ENCODE results near the gene CAMK2A. TPM values are rescaled to one million over a fixed set of nuclear protein-coding genes. Genes with fewer than 3 reads are reported as not detected.

Gene CAMK2A
- total and polyA plus RNA-seq, 4 donors, result 0.31 to 2.7 (median 1.0) TPM

- Histone ChIP-seq H3K4me3 (no peak overlapping the region), H3K4me1 (ENCODE audit: control insufficient read depth in 5 of 5, insufficient read depth in 5 of 5, low read length in 5 of 5) (peaks cover 0 to 60% (median 9%) of the 10 kb centered on the region in 5 donors), H3K9ac (ENCODE audit: insufficient read depth in 1 of 2, low read length in 2 of 2) (no peak overlapping the region), H3K27ac (ENCODE audit: low read depth in 1 of 2, low read length in 1 of 2) (peak overlapping the region in 1 of 2 donors; percentile 10), H3K9me3 (ENCODE audit: control insufficient read depth in 4 of 4, insufficient read depth in 3 of 4, low read length in 3 of 4) (no peaks in the 10 kb centered on the region), H3K36me3 (ENCODE audit: control insufficient read depth in 4 of 4, insufficient read depth in 4 of 4, low read length in 4 of 4) (peaks cover 0 to 11% (median 0%) of the 10 kb centered on the region in 4 donors), H3K27me3 (ENCODE audit: control insufficient read depth in 3 of 3, insufficient read depth in 3 of 3, low read length in 2 of 3) (no peaks in the 10 kb centered on the region)
- DNase-seq (no peak), ATAC-seq (ENCODE audit: insufficient read depth, low FRiP score) (no peak)
- no peak for TF ChIP-seq CTCF (IDR thresholded peaks at IDR 0.05; ENCODE audit: control extremely low read depth, extremely low read depth)
- 92 to 94% methylated on average over 16 to 17 of the region's 17 CpGs for WGBS, 2 donors
Observed at GRCh38 chr5:150295741-150296486, 6.3 kb upstream of the CAMK2A start.

- Histone ChIP-seq H3K27me3 (ENCODE audit: control insufficient read depth in 3 of 3, insufficient read depth in 3 of 3, low read length in 2 of 3) (no peaks in the 10 kb centered on the region), H3K4me3 (no peak overlapping the region), H3K9ac (ENCODE audit: insufficient read depth in 1 of 2, low read length in 2 of 2) (no peak overlapping the region), H3K9me3 (ENCODE audit: control insufficient read depth in 4 of 4, insufficient read depth in 3 of 4, low read length in 3 of 4) (no peaks in the 10 kb centered on the region), H3K27ac (ENCODE audit: low read depth in 1 of 2, low read length in 1 of 2) (no peak overlapping the region), H3K36me3 (ENCODE audit: control insufficient read depth in 4 of 4, insufficient read depth in 4 of 4, low read length in 4 of 4) (peaks cover 0 to 11% (median 0%) of the 10 kb centered on the region in 4 donors), H3K4me1 (ENCODE audit: control insufficient read depth in 5 of 5, insufficient read depth in 5 of 5, low read length in 5 of 5) (peaks cover 0 to 54% (median 9%) of the 10 kb centered on the region in 5 donors)
- TF ChIP-seq CTCF (IDR thresholded peaks at IDR 0.05; ENCODE audit: control extremely low read depth, extremely low read depth), result no peak
- WGBS, 2 donors, result 47 to 81% methylated on average over 10 of the region's 10 CpGs
- ATAC-seq (ENCODE audit: insufficient read depth, low FRiP score) (no peak), DNase-seq (peak; percentile 48 to 66 (median 63))
Observed at GRCh38 chr5:150295172-150295634, 5.6 kb upstream of the CAMK2A start.

- no peak for TF ChIP-seq CTCF (IDR thresholded peaks at IDR 0.05; ENCODE audit: control extremely low read depth, extremely low read depth)
- no peaks in the 10 kb centered on the region for H3K9me3 ChIP-seq (ENCODE audit: control insufficient read depth in 4 of 4, insufficient read depth in 3 of 4, low read length in 3 of 4)
- DNase-seq, result no peak
- H3K4me1 ChIP-seq (ENCODE audit: control insufficient read depth in 5 of 5, insufficient read depth in 5 of 5, low read length in 5 of 5), result peaks cover 0 to 48% (median 7%) of the 10 kb centered on the region in 5 donors
- peaks cover 0 to 11% (median 0%) of the 10 kb centered on the region in 4 donors for H3K36me3 ChIP-seq (ENCODE audit: control insufficient read depth in 4 of 4, insufficient read depth in 4 of 4, low read length in 4 of 4)
- WGBS, 2 donors, result 83 to 93% methylated on average over 10 of the region's 10 CpGs
- H3K27ac ChIP-seq (ENCODE audit: low read depth in 1 of 2, low read length in 1 of 2), result no peak overlapping the region
- no peak overlapping the region for H3K4me3 ChIP-seq
- no peak for ATAC-seq (ENCODE audit: insufficient read depth, low FRiP score)
- H3K27me3 ChIP-seq (ENCODE audit: control insufficient read depth in 3 of 3, insufficient read depth in 3 of 3, low read length in 2 of 3), result no peaks in the 10 kb centered on the region
- H3K9ac ChIP-seq (ENCODE audit: insufficient read depth in 1 of 2, low read length in 2 of 2), result no peak overlapping the region
Observed at GRCh38 chr5:150294551-150295071, 5.0 kb upstream of the CAMK2A start.
